ENCODE data around the gene ZNF691.

Gene ZNF691

DNA sequence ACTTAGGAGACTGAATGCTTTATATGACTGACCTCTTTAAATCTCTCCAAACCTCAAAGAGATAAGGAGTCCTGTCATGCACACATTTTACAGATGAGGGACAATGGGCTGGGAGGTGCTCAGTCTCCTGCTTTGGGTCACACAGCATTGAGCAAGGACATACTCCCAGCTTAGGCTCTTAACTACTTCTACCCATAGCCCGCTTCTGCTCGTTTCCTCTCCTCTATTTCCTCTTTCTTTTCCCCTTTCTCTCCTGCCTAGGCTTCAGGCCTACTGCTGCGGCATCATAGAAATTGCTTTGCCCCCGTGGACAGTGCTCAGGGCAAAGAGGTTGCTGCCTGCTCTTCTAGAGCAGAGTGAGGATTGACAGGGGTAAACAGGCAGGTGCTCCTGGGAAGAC lies 12.4 kb upstream of the ZNF691 start:
- no peak overlapping the region for H3K4me3 ChIP-seq (ENCODE audit: insufficient read length, low read depth)
- no peak for TF ChIP-seq SUZ12 (IDR thresholded peaks at IDR 0.05; ENCODE audit: extremely low read depth, insufficient read depth, insufficient read length)
- no peak for TF ChIP-seq ZNF274 (IDR thresholded peaks at IDR 0.05; ENCODE audit: low read depth, low read length)
- no peak for TF ChIP-seq YY1 (IDR thresholded peaks at IDR 0.05; ENCODE audit: insufficient read depth, insufficient read length)
- H3K36me3 ChIP-seq (ENCODE audit: insufficient read depth, insufficient read length, low read length), result no peaks in the 10 kb centered on the region
- no peak for DNase-seq (ENCODE audit: low read depth, low spot score)
- H3K27me3 ChIP-seq (ENCODE audit: insufficient read depth, insufficient read length), result no peaks in the 10 kb centered on the region
- H3K4me1 ChIP-seq (ENCODE audit: insufficient read depth, insufficient read length), result peaks cover 3% of the 10 kb centered on the region
- no peak overlapping the region for H3K9ac ChIP-seq (ENCODE audit: insufficient read length, low read depth)
- no peaks in the 10 kb centered on the region for H3K9me3 ChIP-seq (ENCODE audit: insufficient read depth, low read length)

DNA sequence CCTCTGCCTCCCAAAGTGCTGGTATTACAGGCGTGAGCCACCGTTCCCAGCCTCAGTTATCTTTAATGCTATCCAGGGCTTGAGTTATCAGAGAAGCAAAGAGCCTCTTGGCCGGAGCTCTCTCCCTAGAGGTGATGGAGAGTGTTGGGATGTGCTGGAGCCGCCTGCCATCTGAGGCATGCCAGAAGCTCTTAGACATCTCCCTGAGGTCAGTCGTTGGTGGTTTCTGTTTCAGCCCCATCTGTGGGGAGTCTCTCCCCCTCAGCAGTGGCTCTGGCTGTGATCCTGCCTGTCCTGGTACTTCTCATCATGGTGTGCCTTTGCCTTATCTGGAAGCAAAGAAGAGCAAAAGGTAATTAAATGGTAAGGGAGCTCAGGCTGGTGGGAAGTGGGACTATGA lies 11.6 kb upstream of the ZNF691 start:
- Histone ChIP-seq H3K4me3 (ENCODE audit: insufficient read length, low read depth) (no peak overlapping the region), H3K27me3 (ENCODE audit: insufficient read depth, insufficient read length) (no peaks in the 10 kb centered on the region), H3K9me3 (ENCODE audit: insufficient read depth, low read length) (no peaks in the 10 kb centered on the region), H3K36me3 (ENCODE audit: insufficient read depth, insufficient read length, low read length) (no peaks in the 10 kb centered on the region), H3K9ac (ENCODE audit: insufficient read length, low read depth) (no peak overlapping the region), H3K4me1 (ENCODE audit: insufficient read depth, insufficient read length) (peaks cover 3% of the 10 kb centered on the region)
- TF ChIP-seq SUZ12 (IDR thresholded peaks at IDR 0.05; ENCODE audit: extremely low read depth, insufficient read depth, insufficient read length) (no peak), YY1 (IDR thresholded peaks at IDR 0.05; ENCODE audit: insufficient read depth, insufficient read length) (no peak), ZNF274 (IDR thresholded peaks at IDR 0.05; ENCODE audit: low read depth, low read length) (no peak)
- no peak for DNase-seq (ENCODE audit: low read depth, low spot score)

DNA sequence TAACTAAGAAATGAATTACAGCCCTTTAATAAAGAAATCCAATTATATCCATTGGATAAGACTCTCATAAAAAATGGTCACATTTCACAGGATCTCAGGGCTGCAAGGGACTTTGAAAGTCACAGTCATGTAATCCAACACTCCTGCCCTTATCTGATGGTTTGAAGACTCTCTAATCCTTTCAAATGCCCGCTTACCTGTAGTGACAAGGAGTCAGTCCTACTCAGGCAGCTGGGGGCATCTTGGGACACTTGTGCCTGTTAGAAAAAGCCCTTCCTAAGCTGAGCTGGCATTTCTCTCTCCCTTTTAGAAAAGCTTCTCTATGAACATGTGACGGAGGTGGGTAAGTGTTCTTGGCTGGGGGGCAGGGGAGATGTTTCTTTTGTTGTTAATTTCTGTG lies 11.0 kb upstream of the ZNF691 start:
- Histone ChIP-seq H3K9ac (ENCODE audit: insufficient read length, low read depth) (no peak overlapping the region), H3K4me3 (ENCODE audit: insufficient read length, low read depth) (no peak overlapping the region), H3K9me3 (ENCODE audit: insufficient read depth, low read length) (no peaks in the 10 kb centered on the region), H3K27me3 (ENCODE audit: insufficient read depth, insufficient read length) (no peaks in the 10 kb centered on the region), H3K4me1 (ENCODE audit: insufficient read depth, insufficient read length) (peaks cover 3% of the 10 kb centered on the region), H3K36me3 (ENCODE audit: insufficient read depth, insufficient read length, low read length) (no peaks in the 10 kb centered on the region)
- TF ChIP-seq ZNF274 (IDR thresholded peaks at IDR 0.05; ENCODE audit: low read depth, low read length) (no peak), YY1 (IDR thresholded peaks at IDR 0.05; ENCODE audit: insufficient read depth, insufficient read length) (no peak), SUZ12 (IDR thresholded peaks at IDR 0.05; ENCODE audit: extremely low read depth, insufficient read depth, insufficient read length) (no peak)
- DNase-seq (ENCODE audit: low read depth, low spot score), result no peak

DNA sequence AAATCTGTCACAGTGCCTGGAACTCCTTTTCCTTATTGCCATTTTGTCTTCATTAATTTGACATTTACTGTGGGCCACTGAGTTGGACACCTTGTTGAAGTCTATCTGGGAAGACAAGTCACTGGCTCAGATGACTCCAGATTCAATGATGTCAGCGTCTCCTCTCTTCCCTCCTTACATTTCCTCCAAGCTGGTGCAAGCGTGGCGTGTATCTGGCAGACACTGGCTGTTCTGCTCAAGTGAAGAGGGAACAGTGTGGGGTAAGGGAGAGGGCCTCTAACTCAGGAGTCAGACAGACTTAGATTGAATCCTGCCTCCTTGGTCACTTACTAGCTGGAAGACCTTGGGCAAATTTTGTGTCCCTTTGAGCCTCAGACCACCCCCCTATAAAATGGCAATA lies 8.7 kb upstream of the ZNF691 start:
- DNase-seq (ENCODE audit: low read depth, low spot score), result no peak
- H3K9me3 ChIP-seq (ENCODE audit: insufficient read depth, low read length), result no peaks in the 10 kb centered on the region
- H3K4me1 ChIP-seq (ENCODE audit: insufficient read depth, insufficient read length), result peaks cover 3% of the 10 kb centered on the region
- H3K36me3 ChIP-seq (ENCODE audit: insufficient read depth, insufficient read length, low read length), result peaks cover 11% of the 10 kb centered on the region
- TF ChIP-seq ZNF274 (IDR thresholded peaks at IDR 0.05; ENCODE audit: low read depth, low read length), result no peak
- no peak overlapping the region for H3K9ac ChIP-seq (ENCODE audit: insufficient read length, low read depth)
- no peak overlapping the region for H3K4me3 ChIP-seq (ENCODE audit: insufficient read length, low read depth)
- H3K27me3 ChIP-seq (ENCODE audit: insufficient read depth, insufficient read length), result no peaks in the 10 kb centered on the region

DNA sequence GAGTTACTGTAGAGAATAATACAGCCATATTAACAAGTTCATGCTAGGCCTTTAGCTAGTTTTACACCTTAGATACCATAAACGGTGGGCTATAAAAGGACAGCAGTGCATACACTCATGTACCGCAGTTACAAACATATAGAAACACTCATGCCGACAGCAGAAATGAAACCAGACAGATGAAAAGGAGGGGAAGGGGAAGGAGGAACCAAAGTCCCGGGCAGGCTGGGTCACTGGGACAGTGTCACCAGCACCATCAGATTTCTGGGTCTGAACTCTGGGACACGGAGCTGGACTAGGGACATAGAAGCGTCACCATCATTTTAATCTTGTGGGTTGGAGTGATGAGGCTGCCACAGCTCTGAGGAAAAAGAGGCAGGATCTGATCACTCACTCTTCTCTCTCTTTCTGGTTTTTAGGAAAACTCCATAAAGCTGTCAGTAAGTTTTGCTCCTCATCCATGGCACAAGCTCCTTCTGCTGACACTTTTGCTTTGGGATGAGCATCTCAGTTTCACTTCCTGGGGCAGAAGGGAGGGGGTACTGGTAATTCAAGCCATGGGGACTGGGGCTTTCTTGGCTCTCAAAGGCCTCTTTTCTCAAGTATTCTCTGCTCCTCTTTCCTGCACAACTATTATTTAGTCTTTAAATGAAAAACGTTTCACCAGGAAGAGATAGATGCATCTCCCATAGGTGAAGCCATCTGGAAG lies 7.8 kb upstream of the ZNF691 start:
- Histone ChIP-seq H3K4me3 (ENCODE audit: insufficient read length, low read depth) (no peak overlapping the region), H3K9me3 (ENCODE audit: insufficient read depth, low read length) (no peaks in the 10 kb centered on the region), H3K36me3 (ENCODE audit: insufficient read depth, insufficient read length, low read length) (peaks cover 17% of the 10 kb centered on the region), H3K27me3 (ENCODE audit: insufficient read depth, insufficient read length) (no peaks in the 10 kb centered on the region), H3K4me1 (ENCODE audit: insufficient read depth, insufficient read length) (peaks cover 3% of the 10 kb centered on the region), H3K9ac (ENCODE audit: insufficient read length, low read depth) (no peak overlapping the region)
- TF ChIP-seq ZNF274 (IDR thresholded peaks at IDR 0.05; ENCODE audit: low read depth, low read length) (no peak), SUZ12 (IDR thresholded peaks at IDR 0.05; ENCODE audit: extremely low read depth, insufficient read depth, insufficient read length) (no peak), YY1 (IDR thresholded peaks at IDR 0.05; ENCODE audit: insufficient read depth, insufficient read length) (no peak)
- DNase-seq (ENCODE audit: low read depth, low spot score), result no peak

DNA sequence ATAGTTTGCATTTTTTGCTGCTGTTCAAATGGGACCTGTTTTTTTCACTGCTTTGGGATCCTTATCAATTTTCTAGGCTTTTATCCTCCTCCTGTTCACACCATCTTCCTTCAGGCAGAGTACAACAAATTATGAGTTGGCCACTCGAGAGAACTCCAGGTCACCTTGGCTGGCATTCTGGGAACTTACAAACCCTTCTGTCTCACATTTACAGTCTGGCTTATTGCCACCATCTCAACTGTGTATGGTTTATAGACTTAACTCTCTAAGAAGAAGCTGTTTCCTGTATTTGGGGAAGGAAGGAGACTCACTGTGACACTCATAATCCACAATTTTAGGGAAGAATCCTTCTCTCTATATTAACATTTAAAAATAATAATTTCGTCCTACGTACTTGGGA lies 5.4 kb upstream of the ZNF691 start:
- peaks cover 25% of the 10 kb centered on the region for H3K36me3 ChIP-seq (ENCODE audit: insufficient read depth, insufficient read length, low read length)
- no peaks in the 10 kb centered on the region for H3K4me1 ChIP-seq (ENCODE audit: insufficient read depth, insufficient read length)
- no peak overlapping the region for H3K9ac ChIP-seq (ENCODE audit: insufficient read length, low read depth)
- no peaks in the 10 kb centered on the region for H3K9me3 ChIP-seq (ENCODE audit: insufficient read depth, low read length)
- no peak for DNase-seq (ENCODE audit: low read depth, low spot score)
- H3K4me3 ChIP-seq (ENCODE audit: insufficient read length, low read depth), result no peak overlapping the region
- H3K27me3 ChIP-seq (ENCODE audit: insufficient read depth, insufficient read length), result no peaks in the 10 kb centered on the region
- TF ChIP-seq ZNF274 (IDR thresholded peaks at IDR 0.05; ENCODE audit: low read depth, low read length), result no peak

DNA sequence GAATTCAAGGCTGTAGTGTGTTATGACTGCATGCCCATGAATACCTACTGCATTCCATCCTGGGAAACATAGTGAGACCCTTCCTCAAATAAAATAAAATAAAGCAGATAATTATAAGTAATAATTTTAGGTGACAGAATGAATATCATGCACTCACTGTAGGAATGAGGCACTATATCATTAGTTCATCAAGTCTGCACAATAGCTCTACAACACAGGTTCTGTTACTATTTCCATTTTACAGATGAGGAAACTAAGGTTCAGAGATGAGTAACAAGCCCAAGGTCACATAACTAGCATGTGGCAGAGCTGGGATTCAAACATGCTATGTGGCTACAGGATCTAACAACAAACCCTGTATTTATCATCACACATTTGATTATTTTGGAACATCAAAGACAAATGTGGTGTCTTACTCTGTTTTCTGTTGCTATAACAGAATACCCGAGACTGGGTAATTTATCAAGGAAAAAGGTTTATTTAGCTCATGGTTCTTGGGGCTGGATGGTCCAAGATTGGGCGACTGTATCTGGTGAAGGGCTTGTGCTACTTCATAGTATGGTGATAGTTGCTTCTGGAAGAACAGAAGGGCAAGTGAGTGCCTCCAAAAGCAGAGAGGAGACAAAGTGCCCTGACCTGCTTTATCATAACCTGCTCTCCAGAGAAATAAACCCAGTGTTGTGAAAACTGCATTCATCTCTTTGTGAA lies 4.8 kb upstream of the ZNF691 start:
- DNase-seq (ENCODE audit: low read depth, low spot score), result no peak
- H3K9ac ChIP-seq (ENCODE audit: insufficient read length, low read depth), result no peak overlapping the region
- H3K36me3 ChIP-seq (ENCODE audit: insufficient read depth, insufficient read length, low read length), result peaks cover 25% of the 10 kb centered on the region
- no peak overlapping the region for H3K4me3 ChIP-seq (ENCODE audit: insufficient read length, low read depth)
- no peaks in the 10 kb centered on the region for H3K27me3 ChIP-seq (ENCODE audit: insufficient read depth, insufficient read length)
- no peaks in the 10 kb centered on the region for H3K4me1 ChIP-seq (ENCODE audit: insufficient read depth, insufficient read length)
- H3K9me3 ChIP-seq (ENCODE audit: insufficient read depth, low read length), result no peaks in the 10 kb centered on the region
- TF ChIP-seq SUZ12 (IDR thresholded peaks at IDR 0.05; ENCODE audit: extremely low read depth, insufficient read depth, insufficient read length) (no peak), ZNF274 (IDR thresholded peaks at IDR 0.05; ENCODE audit: low read depth, low read length) (no peak), YY1 (IDR thresholded peaks at IDR 0.05; ENCODE audit: insufficient read depth, insufficient read length) (no peak)

All from NT2/D1 (cell line).